Activated naive CD8-positive, alpha-beta T cell treated with anti-CD3 and anti-CD28 coated beads, Interleukin-2, amount 10 ng/mL, durations not matched to agents 7 days and 5 days (primary cell): ENCODE data around the gene KCNA4. TPM values are rescaled to one million over a fixed set of nuclear protein-coding genes. Genes with fewer than 3 reads are reported as not detected.
"Not testable (repeated sequence)": the region's sequence is repeated elsewhere in the genome, so short reads cannot be mapped to it uniquely, and the experiment has no call there.

ENCODE experiments used
- ATAC-seq: fragments of 150-1000 bp; cut with Tn5 transposase; one replicate; pipeline ENCODE4 v1.10.0; 2021; ENCODE audit warnings: low read depth, moderate library complexity
- POLR2A ChIA-PET: fragments of 350-600 bp; sonication (Branson Sonifier 250); formaldehyde crosslinking; loops from one replicate; lab custom pipeline; 2021; ENCODE audit warnings: antibody characterized with exemption; lab: Charles Lee
- DNase-seq: peaks from one replicate; pipeline ENCODE4 v3.0.0; 2021
- H3K27ac Mint-ChIP-seq: one replicate; pipeline ENCODE4 v1.8.0; 2022; ENCODE audit warnings: mild to moderate bottlenecking, mixed read lengths
- H3K27me3 Mint-ChIP-seq: one replicate; pipeline ENCODE4 v1.8.0; 2022; ENCODE audit warnings: mild to moderate bottlenecking, moderate library complexity, mixed read lengths
- H3K36me3 Mint-ChIP-seq: one replicate; pipeline ENCODE4 v1.8.0; 2021; ENCODE audit warnings: mild to moderate bottlenecking, mixed read lengths
- H3K4me1 Mint-ChIP-seq: one replicate; pipeline ENCODE4 v1.8.0; 2021; ENCODE audit warnings: mixed read lengths
- H3K4me3 Mint-ChIP-seq: one replicate; pipeline ENCODE4 v1.8.0; 2022; ENCODE audit warnings: mild to moderate bottlenecking, moderate library complexity, mixed read lengths
- H3K9me3 Mint-ChIP-seq: one replicate; pipeline ENCODE4 v1.8.0; 2021; ENCODE audit warnings: mixed read lengths
- total RNA-seq, 2 experiments: library from RNA; stranded (reverse); gene quantifications; one replicate each; pipeline ENCODE4 v1.2.3, GENCODE V29; 2021

The KCNA4 gene
- total RNA-seq, 2 experiments from 2014 or later, result not detected

DNA sequence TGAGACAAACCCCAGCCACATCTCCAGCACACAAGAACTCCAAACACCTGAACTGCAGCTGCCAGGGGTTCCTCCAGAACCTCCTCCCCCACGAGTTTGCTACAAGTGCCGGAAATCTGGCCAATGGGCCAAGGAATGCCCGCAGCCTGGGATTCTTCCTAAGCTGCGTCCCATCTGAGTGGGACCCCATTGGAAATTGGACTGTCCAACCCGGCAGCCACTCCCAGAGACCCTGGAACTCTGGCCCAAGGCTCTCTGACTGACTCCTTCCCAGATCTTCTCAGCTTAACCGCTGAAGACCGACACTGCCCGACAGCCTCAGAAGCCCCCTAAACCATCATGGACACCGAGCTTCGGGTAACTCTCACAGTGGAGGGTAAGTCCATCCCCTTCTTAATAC, 41.2 kb downstream of the KCNA4 start:
- H3K27ac Mint-ChIP-seq, H3K4me1 Mint-ChIP-seq, POLR2A ChIA-PET, H3K9me3 Mint-ChIP-seq, H3K27me3 Mint-ChIP-seq, ATAC-seq, H3K36me3 Mint-ChIP-seq, H3K4me3 Mint-ChIP-seq, DNase-seq: not testable (repeated sequence)

DNA sequence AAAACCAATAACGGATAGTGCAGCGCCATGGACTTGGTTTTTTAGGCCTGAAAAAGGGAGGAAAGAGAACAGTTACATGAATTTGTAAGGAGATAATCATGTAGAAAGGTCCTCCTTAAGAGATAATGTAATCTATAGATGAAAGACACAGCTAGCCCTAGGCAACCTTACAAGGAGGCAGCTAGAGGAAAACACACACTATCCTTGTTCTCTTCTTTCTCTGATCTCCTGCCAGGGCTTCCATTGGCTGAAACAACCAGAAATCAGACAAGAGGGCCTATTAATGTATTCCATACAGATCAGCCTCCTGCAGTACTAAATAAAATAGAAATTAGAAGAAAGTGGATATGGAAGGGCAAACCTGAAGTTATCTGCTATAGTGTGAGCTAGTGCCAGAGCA, 53.0 kb downstream of the KCNA4 start:
- POLR2A ChIA-PET, result no interaction called here
- Mint-ChIP-seq H3K36me3 (no peaks in the 10 kb centered on the region), H3K4me1 (no peaks in the 10 kb centered on the region), H3K9me3 (peaks cover 1% of the 10 kb centered on the region), H3K4me3 (no peak overlapping the region), H3K27me3 (no peaks in the 10 kb centered on the region), H3K27ac (no peak overlapping the region)
- no peak for ATAC-seq
- DNase-seq, result no peak

DNA sequence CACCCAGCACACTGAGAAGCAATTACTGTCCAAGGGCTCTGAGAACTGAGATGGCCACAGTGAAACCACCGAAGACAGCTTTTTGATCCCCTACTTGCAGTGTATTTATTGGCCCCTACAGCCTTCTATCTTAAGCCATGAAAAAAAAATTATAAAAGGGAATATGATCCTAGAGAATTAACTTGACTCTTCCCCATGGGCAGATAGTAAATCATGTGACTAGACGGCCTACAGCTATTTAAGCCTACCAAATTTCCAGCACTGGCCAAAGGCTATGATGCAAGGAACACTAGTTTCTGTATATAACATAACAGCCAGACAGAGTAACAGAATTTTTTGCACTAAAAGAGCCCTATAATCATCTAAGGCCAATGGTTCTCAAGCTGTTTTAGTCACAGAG, 53.8 kb downstream of the KCNA4 start:
- H3K9me3 Mint-ChIP-seq, result peaks cover 1% of the 10 kb centered on the region
- no peaks in the 10 kb centered on the region for H3K27me3 Mint-ChIP-seq
- ATAC-seq (no peak), DNase-seq (no peak)
- POLR2A ChIA-PET, result no interaction called here
- no peaks in the 10 kb centered on the region for H3K36me3 Mint-ChIP-seq
- H3K4me1 Mint-ChIP-seq, result no peaks in the 10 kb centered on the region
- no peak overlapping the region for H3K27ac Mint-ChIP-seq
- H3K4me3 Mint-ChIP-seq, result no peak overlapping the region

DNA sequence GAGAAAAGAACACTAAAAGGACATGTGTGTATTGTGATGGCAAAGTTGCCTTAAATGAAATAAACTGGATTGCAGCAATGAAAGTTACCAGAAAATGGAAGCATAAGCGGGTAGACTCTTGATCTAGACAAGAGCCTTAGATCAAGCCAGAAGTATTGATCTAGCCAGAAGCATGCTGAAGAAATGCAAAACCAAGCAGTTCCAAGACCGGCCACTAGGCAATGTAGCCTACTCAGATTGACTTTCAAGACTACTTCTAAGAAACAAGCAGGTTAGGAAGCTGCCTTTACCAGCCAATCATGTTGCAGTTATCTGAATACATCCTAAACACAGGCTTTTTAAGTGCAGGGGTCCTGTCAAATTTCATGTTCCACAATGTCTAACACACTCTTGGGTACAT, 54.6 kb downstream of the KCNA4 start:
- Mint-ChIP-seq H3K36me3 (no peaks in the 10 kb centered on the region), H3K4me3 (no peak overlapping the region)

More for the DNA sequence above, 54.6 kb downstream of the KCNA4 start:
- ATAC-seq, result no peak
- POLR2A ChIA-PET, result no interaction called here
- no peaks in the 10 kb centered on the region for H3K27me3 Mint-ChIP-seq
- H3K9me3 Mint-ChIP-seq, result peaks cover 1% of the 10 kb centered on the region
- DNase-seq, result no peak
- no peak overlapping the region for H3K27ac Mint-ChIP-seq
- no peaks in the 10 kb centered on the region for H3K4me1 Mint-ChIP-seq

Other genes with a start within 250 kb of the KCNA4 start
- gene FSHB, start 214.0 kb upstream of the KCNA4 start, total RNA-seq, result not detected